ENCODE data around the gene UNC5B.

- TF ChIP-seq GATA2 (IDR thresholded peaks at IDR 0.05; ENCODE audit: low read depth, low read length), result no peak
- no peak for TF ChIP-seq GATA3 (IDR thresholded peaks at IDR 0.05; ENCODE audit: low read depth, low read length)
Observed at GRCh38 chr10:71222601-71223346, 10.4 kb downstream of the UNC5B start.

Measured in SH-SY5Y (cell line).